GOT3 (cell line): ENCODE results near the gene MAP3K20.
A peak's percentile ranks its signal among the peaks of the same experiment; 100 is the strongest.
"Not testable (repeated sequence)": the region's sequence is repeated elsewhere in the genome, so short reads cannot be mapped to it uniquely, and the experiment has no call there.

Experiments
- DNase-seq: peaks from one replicate; lab custom pipeline; 2025; ENCODE audit warnings: mixed read lengths; lab: John Stamatoyannopoulos, UW

MAP3K20 gene

GRCh38 chr2:173204316-173204715 lies 128.7 kb downstream of the MAP3K20 start:
- no peak for DNase-seq

DNA sequence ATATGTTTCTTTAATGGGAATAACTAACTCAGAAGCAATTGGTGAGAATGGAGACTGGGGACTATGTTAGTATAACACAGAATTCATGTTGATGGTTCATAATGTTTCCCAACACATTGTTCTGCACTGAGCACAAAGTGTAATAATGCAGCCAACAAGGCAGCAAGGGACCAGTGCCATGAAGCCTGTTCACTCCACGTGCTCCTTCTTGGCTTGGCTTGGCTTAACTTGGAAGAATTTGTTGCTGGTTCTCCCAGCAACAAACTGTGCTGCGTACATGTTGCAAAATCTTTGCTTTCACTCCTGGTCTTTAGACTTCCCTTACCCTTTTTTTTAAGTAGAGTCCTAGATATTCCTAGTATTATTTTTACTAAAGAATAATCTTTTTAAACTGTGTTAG lies 129.7 kb downstream of the MAP3K20 start:
- no peak for DNase-seq

DNA sequence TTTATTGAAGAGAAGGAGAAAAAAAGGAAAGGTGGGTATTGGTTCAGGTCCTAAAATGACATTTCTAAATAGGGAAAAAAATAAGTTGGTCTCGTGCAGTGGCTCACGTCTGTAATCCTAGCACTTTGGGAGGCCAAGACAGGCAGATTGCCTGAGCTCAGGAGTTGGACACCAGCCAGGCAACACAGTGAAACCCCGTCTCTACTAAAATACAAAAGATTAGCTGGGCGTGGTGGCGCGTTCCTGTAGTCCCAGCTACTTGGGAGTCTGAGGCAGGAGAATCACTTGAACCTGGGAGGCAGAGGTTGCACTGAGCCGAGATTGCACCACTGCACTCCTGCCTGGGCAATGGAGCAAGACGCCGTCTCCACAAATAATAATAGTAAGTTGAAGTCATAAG lies 131.5 kb downstream of the MAP3K20 start:
- DNase-seq = not testable (repeated sequence)

DNA sequence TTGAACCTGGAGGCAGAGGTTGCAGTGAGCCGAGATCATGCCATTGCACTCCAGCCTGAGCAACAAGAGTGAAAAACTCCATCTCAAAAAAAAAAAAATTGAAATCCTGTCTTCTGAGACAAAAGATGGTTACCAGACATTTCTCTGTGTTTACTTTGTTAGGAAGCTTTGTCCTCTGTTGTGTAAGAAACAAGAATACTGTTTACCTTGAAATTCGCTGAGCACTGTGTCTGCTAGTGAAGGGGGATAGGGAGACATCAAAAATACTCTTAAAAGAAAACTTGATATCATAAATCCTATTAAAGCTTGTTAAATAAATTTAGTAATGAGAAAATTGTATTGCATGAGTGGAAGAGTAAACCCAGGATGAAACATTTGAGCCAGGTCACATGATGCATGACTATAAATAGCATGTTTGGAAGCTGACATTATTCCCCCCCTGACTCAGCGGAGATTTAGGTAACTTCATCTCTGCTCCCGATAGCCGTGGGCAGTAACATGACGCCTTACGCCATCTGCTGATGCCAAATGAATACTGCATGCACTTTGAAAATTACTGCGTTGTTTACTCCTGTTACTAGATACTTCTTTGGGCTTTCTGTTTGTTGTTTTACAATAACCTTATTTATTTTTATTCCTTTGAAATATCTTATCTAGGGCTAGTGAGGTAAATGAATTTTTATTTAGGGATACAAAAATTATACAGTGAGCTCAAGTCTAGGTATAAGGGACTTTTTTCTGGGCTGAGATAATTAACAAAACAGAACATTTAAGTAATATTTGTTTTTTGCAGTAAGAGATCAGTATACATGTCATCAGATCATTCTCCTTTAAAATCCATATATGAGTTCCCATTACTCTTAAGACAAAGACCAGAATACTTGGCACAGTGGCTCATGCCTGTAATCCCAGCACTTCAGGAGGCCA lies 134.9 kb downstream of the MAP3K20 start:
- peak; percentile 33 for DNase-seq

DNA sequence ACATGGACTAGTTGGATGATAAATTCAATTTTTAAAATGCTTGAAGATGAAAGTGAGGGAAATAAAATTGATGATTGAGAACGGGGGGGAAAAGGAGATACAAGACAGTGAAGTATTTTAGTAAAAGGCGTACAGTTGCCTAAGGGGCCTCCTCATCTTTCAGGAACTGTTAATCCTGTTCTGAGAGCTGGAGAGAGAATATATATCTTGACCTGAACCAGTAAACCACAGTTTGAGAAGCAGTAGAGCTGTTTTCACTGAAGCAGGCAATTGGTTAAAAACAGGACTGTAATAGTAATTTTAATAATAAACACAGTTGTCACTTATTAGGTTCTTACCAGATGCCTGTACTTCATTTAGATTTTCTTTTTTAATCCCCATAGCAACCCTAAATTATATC lies 137.5 kb downstream of the MAP3K20 start:
- DNase-seq = no peak

- no peak for DNase-seq
Measured at GRCh38 chr2:173214213-173214612, 138.6 kb downstream of the MAP3K20 start.

- no peak for DNase-seq
Measured at GRCh38 chr2:173215316-173215715, 139.7 kb downstream of the MAP3K20 start.

GRCh38 chr2:173216051-173216450 lies 140.4 kb downstream of the MAP3K20 start:
- DNase-seq = no peak

- DNase-seq = no peak
Measured at GRCh38 chr2:173216668-173217067, 141.0 kb downstream of the MAP3K20 start.

- DNase-seq = no peak
Measured at GRCh38 chr2:173217116-173217840, 141.6 kb downstream of the MAP3K20 start.

DNA sequence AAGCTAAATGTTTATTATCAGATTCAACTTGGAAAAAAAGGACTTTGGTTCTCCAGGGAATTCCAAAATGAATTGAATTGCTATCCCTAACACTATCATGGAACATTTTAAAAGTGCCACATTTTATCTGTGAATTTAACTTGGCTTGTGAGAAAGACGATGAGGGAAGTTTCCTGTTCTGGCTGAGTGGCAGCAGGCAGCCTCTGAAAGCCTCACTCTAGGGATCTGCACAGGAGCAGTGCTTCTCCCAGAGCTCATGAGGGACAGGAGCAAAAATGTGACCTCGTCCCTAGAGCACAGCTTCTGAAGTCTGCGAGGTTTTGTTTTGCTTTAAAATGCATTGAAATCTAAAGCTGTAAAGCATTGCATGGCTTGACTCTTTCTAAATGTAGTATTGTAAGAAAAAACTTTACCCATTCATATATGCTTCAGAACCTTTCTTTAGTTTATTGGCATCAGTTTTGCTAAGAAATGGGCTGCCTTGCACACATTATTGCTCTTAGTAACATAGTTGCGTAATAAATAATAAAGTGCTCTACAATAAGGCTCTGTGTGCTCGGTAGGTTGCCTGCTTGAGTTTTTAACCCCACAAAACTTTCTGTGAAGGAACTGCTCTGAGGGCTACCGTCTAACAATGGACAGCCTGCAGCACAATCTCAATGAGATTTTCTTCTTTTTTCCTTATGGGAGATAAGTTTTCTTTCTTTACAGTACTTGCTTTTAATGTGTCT lies 142.8 kb downstream of the MAP3K20 start:
- no peak for DNase-seq

DNA sequence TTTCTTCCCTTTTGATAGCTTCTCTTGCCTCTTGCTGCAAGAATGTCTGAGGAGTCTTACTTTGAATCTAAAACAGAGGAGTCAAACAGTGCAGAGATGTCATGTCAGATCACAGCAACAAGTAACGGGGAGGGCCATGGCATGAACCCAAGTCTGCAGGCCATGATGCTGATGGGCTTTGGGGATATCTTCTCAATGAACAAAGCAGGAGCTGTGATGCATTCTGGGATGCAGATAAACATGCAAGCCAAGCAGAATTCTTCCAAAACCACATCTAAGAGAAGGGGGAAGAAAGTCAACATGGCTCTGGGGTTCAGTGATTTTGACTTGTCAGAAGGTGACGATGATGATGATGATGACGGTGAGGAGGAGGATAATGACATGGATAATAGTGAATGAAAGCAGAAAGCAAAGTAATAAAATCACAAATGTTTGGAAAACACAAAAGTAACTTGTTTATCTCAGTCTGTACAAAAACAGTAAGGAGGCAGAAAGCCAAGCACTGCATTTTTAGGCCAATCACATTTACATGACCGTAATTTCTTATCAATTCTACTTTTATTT lies 145.6 kb downstream of the MAP3K20 start:
- DNase-seq = no peak

DNA sequence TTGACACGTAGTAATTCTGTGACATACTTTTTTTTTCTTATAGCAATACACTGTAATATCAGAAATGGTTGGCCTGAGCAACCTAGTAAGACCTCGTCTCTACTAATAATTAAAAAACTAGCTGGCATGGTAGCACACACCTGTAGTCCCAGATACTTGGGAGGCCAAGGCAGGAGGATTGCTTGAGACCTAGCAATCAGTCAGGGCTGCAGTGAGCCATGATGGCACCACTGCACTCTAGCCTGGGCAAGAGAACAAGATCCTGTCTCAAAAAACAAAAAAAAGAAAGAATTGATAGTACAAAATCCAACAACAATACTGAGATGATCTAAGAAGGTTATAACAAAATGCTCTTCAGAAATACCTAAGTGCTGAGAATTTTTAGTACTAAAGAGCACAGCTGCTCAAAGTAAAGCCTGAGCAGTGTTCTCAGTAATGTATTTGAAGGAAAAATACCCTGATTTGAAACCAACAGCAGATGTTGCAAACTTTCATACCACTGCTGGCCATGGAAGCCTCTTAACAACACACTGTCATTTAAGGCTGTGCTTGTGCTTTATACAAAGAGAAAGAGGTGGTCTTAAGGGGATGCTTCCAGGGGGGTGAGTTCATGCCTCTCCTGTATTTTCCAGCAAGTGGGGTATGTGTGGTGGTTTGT lies 146.4 kb downstream of the MAP3K20 start:
- DNase-seq = no peak

DNA sequence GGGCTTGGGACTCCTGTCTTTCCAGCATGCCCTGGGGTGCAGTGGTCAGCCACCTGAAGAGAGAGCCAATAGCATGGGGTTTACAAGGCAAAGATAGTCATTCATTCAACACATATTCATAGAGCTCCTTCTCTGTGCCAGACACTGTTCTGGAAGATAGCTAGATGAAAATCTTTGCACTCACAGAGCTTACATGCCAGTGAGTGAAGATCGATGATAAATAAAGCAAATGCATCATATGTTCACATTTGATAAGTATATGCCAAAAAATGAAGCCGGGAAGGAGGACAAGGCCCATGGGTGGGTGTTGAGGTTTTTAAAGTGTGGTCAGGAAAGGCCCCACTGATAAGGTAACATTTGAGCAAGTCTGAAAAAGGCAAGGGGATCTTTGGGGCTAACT lies 148.2 kb downstream of the MAP3K20 start:
- DNase-seq = no peak

GRCh38 chr2:173226899-173227698 lies 151.5 kb downstream of the MAP3K20 start:
- no peak for DNase-seq

GRCh38 chr2:173229086-173229485 lies 153.4 kb downstream of the MAP3K20 start:
- DNase-seq = no peak

DNA sequence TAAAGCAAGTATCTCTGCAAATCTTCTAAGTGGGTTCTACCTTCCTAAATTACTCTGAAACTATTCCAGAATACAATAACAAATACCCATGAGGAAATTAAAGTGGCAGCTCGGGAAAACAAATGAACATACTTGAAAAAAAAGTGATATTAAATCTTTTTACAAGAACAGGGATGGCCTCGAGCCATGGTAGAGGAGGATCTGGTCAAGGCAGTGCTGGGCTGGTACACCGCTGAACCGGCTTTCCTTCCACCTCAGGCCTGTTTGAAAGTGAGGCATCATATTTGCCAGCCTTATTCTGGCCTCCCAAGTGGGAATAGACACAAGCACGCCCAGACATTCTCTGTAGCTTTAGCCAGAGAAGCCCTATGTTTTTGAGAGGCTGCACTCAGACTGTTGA lies 154.5 kb downstream of the MAP3K20 start:
- no peak for DNase-seq

GRCh38 chr2:173231042-173231441 lies 155.4 kb downstream of the MAP3K20 start:
- DNase-seq = no peak

GRCh38 chr2:173231465-173231864 lies 155.8 kb downstream of the MAP3K20 start:
- DNase-seq = no peak

GRCh38 chr2:173232956-173233744 lies 157.5 kb downstream of the MAP3K20 start:
- no peak for DNase-seq
